GM23338 (cell line): ENCODE results near the gene NEO1. TPM values are rescaled to one million over a fixed set of nuclear protein-coding genes. Genes with fewer than 3 reads are reported as not detected.

ENCODE experiments used
- ATAC-seq: fragments of 200-7000 bp; cut with Tn5 transposase; 3 replicates; pipeline ENCODE4 v1.9.1; 2020
- DNase-seq: peaks from one replicate; pipeline ENCODE4 v3.0.0-alpha.2; 2015; ENCODE audit warnings: low spot score
- H2AFZ ChIP-seq: fragments of 200-600 bp; sonication (generic); 2 replicates; pipeline ENCODE4 v1.8.0; 2016; ENCODE audit warnings: antibody characterized with exemption, mild to moderate bottlenecking, moderate library complexity
- H3F3A ChIP-seq: fragments of 200-600 bp; sonication (generic); replicated peaks from 2 replicates; pipeline ENCODE4 v1.8.0; 2017; ENCODE audit warnings: antibody characterized with exemption, mixed run types, low read depth
- H3K27ac ChIP-seq: fragments of 200-600 bp; sonication (generic); 2 replicates; pipeline ENCODE4 v1.6.1; 2016; ENCODE audit warnings: low read depth
- H3K27me3 ChIP-seq: fragments of 200-600 bp; sonication (generic); 2 replicates; pipeline ENCODE4 v1.8.0; 2016; ENCODE audit warnings: mild to moderate bottlenecking, mixed run types, moderate library complexity; ENCODE audit not compliant: insufficient read depth
- H3K36me3 ChIP-seq: fragments of 200-600 bp; sonication (generic); 2 replicates; pipeline ENCODE4 v1.8.0; 2016; ENCODE audit warnings: mild to moderate bottlenecking; ENCODE audit not compliant: insufficient read depth
- H3K4me1 ChIP-seq: fragments of 200-600 bp; sonication (generic); 2 replicates; pipeline ENCODE4 v1.8.0; 2016; ENCODE audit warnings: mild to moderate bottlenecking, moderate library complexity; ENCODE audit not compliant: insufficient read depth
- H3K4me2 ChIP-seq: fragments of 200-600 bp; sonication (generic); 2 replicates; pipeline ENCODE4 v1.7.1; 2017; ENCODE audit warnings: mixed run types
- H3K4me3 ChIP-seq: fragments of 200-600 bp; sonication (generic); 2 replicates; pipeline ENCODE4 v1.6.1; 2016; ENCODE audit warnings: mixed run types
- H3K79me2 ChIP-seq: fragments of 200-600 bp; sonication (generic); replicated peaks from 2 replicates; pipeline ENCODE4 v1.8.0; 2017; ENCODE audit warnings: mild to moderate bottlenecking; ENCODE audit not compliant: insufficient read depth
- H3K9me2 ChIP-seq: fragments of 200-600 bp; sonication (generic); 2 replicates; pipeline ENCODE4 v1.8.0; 2017; ENCODE audit not compliant: insufficient read depth
- H4K20me1 ChIP-seq: fragments of 200-600 bp; sonication (generic); replicated peaks from 2 replicates; pipeline ENCODE4 v1.8.0; 2017; ENCODE audit warnings: mild to moderate bottlenecking; ENCODE audit not compliant: insufficient read depth
- H3K27ac Mint-ChIP-seq: 2 replicates; pipeline ENCODE4 v1.8.0; 2020; ENCODE audit warnings: inconsistent platforms, mild to moderate bottlenecking, moderate library complexity, mixed read lengths
- H3K27me3 Mint-ChIP-seq: 3 replicates; pipeline ENCODE4 v1.8.0; 2022; ENCODE audit warnings: low read depth, mild to moderate bottlenecking, moderate library complexity, mixed read lengths, inconsistent platforms; ENCODE audit not compliant: insufficient read depth, poor library complexity
- H3K36me3 Mint-ChIP-seq: 3 replicates; pipeline ENCODE4 v1.8.0; 2021; ENCODE audit warnings: low read depth, mild to moderate bottlenecking, inconsistent platforms, moderate library complexity, mixed read lengths
- H3K4me1 Mint-ChIP-seq: 3 replicates; pipeline ENCODE4 v1.8.0; 2020; ENCODE audit warnings: mild to moderate bottlenecking, inconsistent platforms, mixed read lengths
- H3K4me3 Mint-ChIP-seq: 3 replicates; pipeline ENCODE4 v1.8.0; 2021; ENCODE audit warnings: moderate library complexity, mild to moderate bottlenecking, inconsistent platforms, mixed read lengths
- H3K9me3 Mint-ChIP-seq: 3 replicates; pipeline ENCODE4 v1.8.0; 2020; ENCODE audit warnings: moderate library complexity, mild to moderate bottlenecking, inconsistent platforms, mixed read lengths
- CREB1 ChIP-seq: fragments of 250-450 bp; sonication (Bioruptor Pico); IDR thresholded peaks from 2 replicates; pipeline ENCODE4 v1.5.0; 2020; ENCODE audit warnings: low read depth, mild to moderate bottlenecking, moderate library complexity
- CTCF ChIP-seq, 2 experiments: fragments of 200-600 bp in 1 of 2; sonication (generic) in 1 of 2; conservative IDR thresholded peaks; 2 replicates each; pipeline versions ENCODE4 v1.5.1 to v1.6.1; 2016 to 2017; ENCODE audit warnings: antibody characterized with exemption in 2 of 2, low read depth in 2 of 2, mild to moderate bottlenecking in 2 of 2, moderate library complexity in 1 of 2
- EZH2 ChIP-seq: fragments of 200-600 bp; sonication (generic); IDR thresholded peaks from one replicate; pipeline ENCODE4 v1.8.0; 2017; ENCODE audit warnings: antibody characterized with exemption, mild to moderate bottlenecking, low read depth; ENCODE audit not compliant: unreplicated experiment
- EZH2phosphoT487 ChIP-seq: fragments of 200-600 bp; sonication (generic); IDR thresholded peaks from one replicate; pipeline ENCODE4 v1.8.1; 2018; ENCODE audit warnings: antibody characterized with exemption; ENCODE audit not compliant: unreplicated experiment
- JUNB ChIP-seq: IDR thresholded peaks from one replicate; pipeline ENCODE4 v1.6.1; 2016; ENCODE audit warnings: antibody characterized with exemption; ENCODE audit not compliant: unreplicated experiment
- NANOG ChIP-seq: IDR thresholded peaks from 2 replicates; pipeline ENCODE4 v1.6.1; 2016; ENCODE audit warnings: antibody characterized with exemption, borderline replicate concordance
- POLR2AphosphoS5 ChIP-seq: IDR thresholded peaks from 2 replicates; pipeline ENCODE4 v1.6.1; 2016; ENCODE audit warnings: antibody characterized with exemption, low read depth
- STAT1 ChIP-seq: IDR thresholded peaks from one replicate; pipeline ENCODE4 v1.6.1; 2016; ENCODE audit warnings: antibody characterized with exemption; ENCODE audit not compliant: unreplicated experiment
- ZNF114 ChIP-seq: fragments of 250-450 bp; sonication (Bioruptor Pico); IDR thresholded peaks from 2 replicates; pipeline ENCODE4 v1.5.0; 2020; ENCODE audit warnings: mild to moderate bottlenecking, moderate library complexity
- ZNF331 ChIP-seq: fragments of 250-450 bp; sonication (Bioruptor Pico); IDR thresholded peaks from 2 replicates; pipeline ENCODE4 v1.5.0; 2020; ENCODE audit warnings: low read depth, mild to moderate bottlenecking, moderate library complexity
- polyA plus RNA-seq: library from polyadenylated mRNA; unstranded; fragments of >200 nt; fragmentation: Nextera tagmentation; extraction: Ambion mirVana; gene quantifications from 2 replicates; pipeline ENCODE4 v1.2.1, GENCODE V29; 2016
- total RNA-seq: library from RNA; depleted of rRNA; stranded (reverse); fragments of >200 nt; shearing (Covaris generic); gene quantifications from 2 replicates; pipeline ENCODE4 v1.2.3, GENCODE V29; 2014
- TF ChIP-seq, protein P1 (sequence below): IDR thresholded peaks from one replicate; pipeline ENCODE4 v1.6.1; 2018; ENCODE audit warnings: antibody characterized with exemption; ENCODE audit not compliant: unreplicated experiment
- TF ChIP-seq, protein P2 (sequence below): IDR thresholded peaks from 2 replicates; pipeline ENCODE4 v1.6.1; 2016; ENCODE audit warnings: antibody characterized with exemption

The NEO1 gene
- total and polyA plus RNA-seq, 2 experiments from 2014 or later = 8.4 to 45.8 TPM

DNA sequence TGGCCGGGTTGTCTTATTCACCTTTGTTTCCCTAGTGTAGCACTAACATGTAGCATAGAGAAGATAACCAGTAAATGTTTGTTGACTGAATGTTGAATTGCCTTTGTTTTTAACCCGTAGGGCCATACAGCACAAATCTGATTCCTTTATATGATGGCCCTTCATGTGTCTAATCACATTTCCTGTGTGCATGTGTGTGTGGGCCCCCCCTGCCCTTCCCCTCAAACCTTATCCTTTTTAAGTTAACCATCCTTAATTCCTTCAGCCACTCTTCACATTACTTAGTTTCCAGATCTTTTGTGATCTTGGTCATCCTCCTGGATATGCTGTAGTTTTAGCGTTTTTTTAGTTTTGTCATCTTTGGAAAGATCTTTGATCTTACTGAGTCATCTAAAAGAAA, 4.2 kb downstream of the NEO1 start (continued):
- no peak for TF ChIP-seq CTCF (conservative IDR thresholded peaks at IDR 0.05; ENCODE audit: low read depth in 2 of 2)
- no peak for TF ChIP-seq STAT1
- no peak for TF ChIP-seq ZNF331
- TF ChIP-seq CREB1 (CRISPR knock-in tag) = no peak
- no peak for TF ChIP-seq JUNB
- TF ChIP-seq POLR2AphosphoS5 = no peak
- no peak for TF ChIP-seq EZH2phosphoT487
- TF ChIP-seq, protein P1, sequence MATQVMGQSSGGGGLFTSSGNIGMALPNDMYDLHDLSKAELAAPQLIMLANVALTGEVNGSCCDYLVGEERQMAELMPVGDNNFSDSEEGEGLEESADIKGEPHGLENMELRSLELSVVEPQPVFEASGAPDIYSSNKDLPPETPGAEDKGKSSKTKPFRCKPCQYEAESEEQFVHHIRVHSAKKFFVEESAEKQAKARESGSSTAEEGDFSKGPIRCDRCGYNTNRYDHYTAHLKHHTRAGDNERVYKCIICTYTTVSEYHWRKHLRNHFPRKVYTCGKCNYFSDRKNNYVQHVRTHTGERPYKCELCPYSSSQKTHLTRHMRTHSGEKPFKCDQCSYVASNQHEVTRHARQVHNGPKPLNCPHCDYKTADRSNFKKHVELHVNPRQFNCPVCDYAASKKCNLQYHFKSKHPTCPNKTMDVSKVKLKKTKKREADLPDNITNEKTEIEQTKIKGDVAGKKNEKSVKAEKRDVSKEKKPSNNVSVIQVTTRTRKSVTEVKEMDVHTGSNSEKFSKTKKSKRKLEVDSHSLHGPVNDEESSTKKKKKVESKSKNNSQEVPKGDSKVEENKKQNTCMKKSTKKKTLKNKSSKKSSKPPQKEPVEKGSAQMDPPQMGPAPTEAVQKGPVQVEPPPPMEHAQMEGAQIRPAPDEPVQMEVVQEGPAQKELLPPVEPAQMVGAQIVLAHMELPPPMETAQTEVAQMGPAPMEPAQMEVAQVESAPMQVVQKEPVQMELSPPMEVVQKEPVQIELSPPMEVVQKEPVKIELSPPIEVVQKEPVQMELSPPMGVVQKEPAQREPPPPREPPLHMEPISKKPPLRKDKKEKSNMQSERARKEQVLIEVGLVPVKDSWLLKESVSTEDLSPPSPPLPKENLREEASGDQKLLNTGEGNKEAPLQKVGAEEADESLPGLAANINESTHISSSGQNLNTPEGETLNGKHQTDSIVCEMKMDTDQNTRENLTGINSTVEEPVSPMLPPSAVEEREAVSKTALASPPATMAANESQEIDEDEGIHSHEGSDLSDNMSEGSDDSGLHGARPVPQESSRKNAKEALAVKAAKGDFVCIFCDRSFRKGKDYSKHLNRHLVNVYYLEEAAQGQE = no peak
- TF ChIP-seq, protein P2, sequence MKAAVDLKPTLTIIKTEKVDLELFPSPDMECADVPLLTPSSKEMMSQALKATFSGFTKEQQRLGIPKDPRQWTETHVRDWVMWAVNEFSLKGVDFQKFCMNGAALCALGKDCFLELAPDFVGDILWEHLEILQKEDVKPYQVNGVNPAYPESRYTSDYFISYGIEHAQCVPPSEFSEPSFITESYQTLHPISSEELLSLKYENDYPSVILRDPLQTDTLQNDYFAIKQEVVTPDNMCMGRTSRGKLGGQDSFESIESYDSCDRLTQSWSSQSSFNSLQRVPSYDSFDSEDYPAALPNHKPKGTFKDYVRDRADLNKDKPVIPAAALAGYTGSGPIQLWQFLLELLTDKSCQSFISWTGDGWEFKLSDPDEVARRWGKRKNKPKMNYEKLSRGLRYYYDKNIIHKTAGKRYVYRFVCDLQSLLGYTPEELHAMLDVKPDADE = no peak
- TF ChIP-seq EZH2 = no peak
- no peak for TF ChIP-seq ZNF114 (CRISPR knock-in tag)

- peaks cover 8% of the 10 kb centered on the region; the same call in 2 of the 3 replicates for H3K4me1 Mint-ChIP-seq
- ATAC-seq (no peak), DNase-seq (no peak)
- Histone ChIP-seq H3K4me3 (no peak overlapping the region), H3F3A (no peaks in the 10 kb centered on the region), H3K79me2 (peaks cover 100% of the 10 kb centered on the region), H3K27ac (no peak overlapping the region), H2AFZ (no peak overlapping the region), H3K27me3 (no peaks in the 10 kb centered on the region; the same call in 1 of the 2 replicates), H3K4me1 (peaks cover 13% of the 10 kb centered on the region), H3K36me3 (no peaks in the 10 kb centered on the region), H3K4me2 (no peak overlapping the region), H4K20me1 (peaks cover 19% of the 10 kb centered on the region; the same call in 1 of the 2 replicates), H3K9me2 (no peaks in the 10 kb centered on the region)
- no peaks in the 10 kb centered on the region for H3K27me3 Mint-ChIP-seq
- H3K36me3 Mint-ChIP-seq = no peaks in the 10 kb centered on the region
- no peak overlapping the region for H3K4me3 Mint-ChIP-seq
- H3K9me3 Mint-ChIP-seq = no peaks in the 10 kb centered on the region
- no peak overlapping the region for H3K27ac Mint-ChIP-seq
- TF ChIP-seq, protein P2 = no peak
- TF ChIP-seq CTCF (conservative IDR thresholded peaks at IDR 0.05; ENCODE audit: low read depth in 2 of 2) (no peak), NANOG (no peak)
These were observed 6.2 kb downstream of the NEO1 start for GRCh38 chr15:73058437-73058836.
